NCI-H1436 treated with DMSO at 0.1 percent for 48 hours (cell line): ENCODE measurements around the gene SLC40A1.

Source experiments
- DNase-seq: peaks from one replicate; lab custom pipeline; 2025; lab: John Stamatoyannopoulos, UW

Gene SLC40A1

DNA sequence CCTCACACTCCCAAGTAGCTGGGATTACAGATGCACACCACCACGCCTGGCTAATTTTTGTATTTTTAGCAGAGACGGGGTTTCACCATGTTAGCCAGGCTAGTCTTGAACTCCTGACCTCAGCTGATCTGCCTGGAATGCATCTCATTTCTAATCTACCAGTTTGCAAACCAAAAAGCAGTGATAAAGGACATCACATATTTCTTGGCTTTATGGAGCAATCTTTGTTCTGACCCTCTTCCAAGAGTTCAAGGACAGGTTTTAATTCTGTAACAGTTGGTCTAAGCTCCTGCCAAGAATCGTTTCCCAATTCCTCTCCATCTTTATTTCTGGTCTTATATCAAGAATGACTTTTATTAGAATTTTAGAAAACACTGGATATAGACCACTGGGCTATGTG lies 67.7 kb downstream of the SLC40A1 start:
- no peak for DNase-seq

DNA sequence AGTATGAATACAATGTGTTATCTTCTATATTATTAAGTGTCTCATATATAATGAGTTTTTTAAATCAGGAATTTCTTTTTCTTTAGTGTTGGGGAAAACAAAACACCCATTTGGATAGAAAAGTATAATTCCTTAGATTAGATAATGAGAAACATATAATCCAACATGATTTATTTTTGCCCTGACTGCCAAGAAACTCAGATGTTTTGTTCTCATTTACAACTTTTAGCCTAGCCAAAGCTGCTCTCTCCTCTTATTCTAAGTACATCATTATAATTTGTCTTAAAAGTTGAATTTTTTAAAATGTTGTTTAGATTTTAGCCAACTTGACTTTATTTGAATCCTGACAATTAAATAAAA lies 68.6 kb downstream of the SLC40A1 start:
- DNase-seq: no peak

DNA sequence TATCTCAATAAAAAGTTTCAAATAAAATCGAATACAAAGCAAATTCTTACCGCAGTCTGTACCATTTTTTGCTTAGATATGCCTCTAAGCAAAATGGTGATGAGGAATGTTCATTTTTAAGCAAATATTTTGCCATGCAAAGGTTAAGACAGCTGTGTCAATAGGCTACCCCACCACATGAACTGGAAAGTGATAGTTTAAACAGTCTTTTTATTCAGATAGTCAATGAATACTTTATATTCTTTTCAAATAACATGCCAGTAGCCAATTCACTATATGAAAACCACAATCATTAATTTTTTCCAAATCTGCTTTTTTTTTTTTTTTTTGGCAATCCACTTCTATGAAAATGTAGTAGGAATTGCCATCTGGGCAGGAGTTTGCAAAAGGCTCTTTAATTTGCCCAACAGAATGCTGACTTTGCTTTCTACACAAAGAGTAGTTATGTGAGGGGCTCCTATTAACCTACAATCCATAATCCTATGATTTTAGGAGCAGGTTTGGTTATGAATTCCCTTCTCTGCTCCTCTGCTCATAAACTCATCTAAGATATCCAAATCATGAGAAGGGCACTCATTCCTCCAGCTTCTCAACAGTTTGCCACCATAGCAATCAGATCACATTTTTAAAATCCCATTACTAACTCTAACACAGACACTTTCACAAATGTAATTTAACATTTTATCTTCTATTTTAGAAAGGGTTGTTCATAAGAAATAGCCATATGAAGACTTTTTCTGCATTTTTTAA lies 69.2 kb downstream of the SLC40A1 start:
- no peak for DNase-seq
